ENCODE results near the gene TMEM191C.

- TF ChIP-seq CTCF (IDR thresholded peaks at IDR 0.05; ENCODE audit: insufficient read depth, low read length, poor library complexity, severe bottlenecking) = no peak
- no peak for TF ChIP-seq EZH2phosphoT487 (conservative IDR thresholded peaks at IDR 0.05; ENCODE audit: low read length)
These were observed 18.4 kb upstream of the TMEM191C start for GRCh38 chr22:21448627-21449416.
